ENCODE data around the gene RPS19. TPM values are rescaled to one million over a fixed set of nuclear protein-coding genes. Genes with fewer than 3 reads are reported as not detected.

RPS19 gene
- total RNA-seq, 1 experiment from 2014 or later: 3,020 TPM

- H3K9ac ChIP-seq (ENCODE audit: low read length): no peak overlapping the region
- intact Hi-C loops (cut with micrococcal nuclease): no loop called here
- no peak overlapping the region for H3K4me3 ChIP-seq (replicated peaks in 1 of 2; ENCODE audit: low read depth in 1 of 2, low read length in 2 of 2)
- ChIA-PET POLR2A (no interaction called here), CTCF (interaction anchor here (1.3 kb wide), 1 partner anchor 15 kb away, joined by 9 read pairs; no protein-coding TSS in a partner anchor), RAD21 (ENCODE audit: low non-redundant PET in 1 of 2, low total read pairs in 2 of 2, uncharacterized antibody in 2 of 2, unreplicated experiment in 2 of 2) (no interaction called here)
- no peak overlapping the region for H2AFZ ChIP-seq (ENCODE audit: low read depth, low read length, poor library complexity, severe bottlenecking)
- no peaks in the 10 kb centered on the region for H3K9me2 ChIP-seq (ENCODE audit: insufficient read depth)
- no peak overlapping the region for H3K4me2 ChIP-seq (ENCODE audit: low read length)
- TF ChIP-seq ZNF274 (IDR thresholded peaks at IDR 0.05; ENCODE audit: low read depth, low read length): no peak
- TF ChIP-seq RAD21 (IDR thresholded peaks at IDR 0.05; ENCODE audit: low read depth): no peak
- no peak for TF ChIP-seq SP1 (IDR thresholded peaks at IDR 0.05; ENCODE audit: low read depth)
- TF ChIP-seq YY1 (IDR thresholded peaks at IDR 0.05; ENCODE audit: extremely low read depth, insufficient replicate concordance, low read depth, low read length): no peak
- no peak for TF ChIP-seq CEBPB (IDR thresholded peaks at IDR 0.05; ENCODE audit: low read depth)
- no peak for TF ChIP-seq ZBTB33 (IDR thresholded peaks at IDR 0.05; ENCODE audit: extremely low read depth, insufficient replicate concordance, low read length)
- no peak for TF ChIP-seq JUND (IDR thresholded peaks at IDR 0.05)
- no peak for TF ChIP-seq SRF (IDR thresholded peaks at IDR 0.05; ENCODE audit: low read depth)
- TF ChIP-seq EGR1 (IDR thresholded peaks at IDR 0.05; ENCODE audit: low read depth): no peak
- TF ChIP-seq POLR2AphosphoS5 (IDR thresholded peaks at IDR 0.05; ENCODE audit: low read depth, low read length): no peak
- no peak for TF ChIP-seq FOSL1 (IDR thresholded peaks at IDR 0.05; ENCODE audit: low read depth)
- TF ChIP-seq MAX (IDR thresholded peaks at IDR 0.05): no peak
- TF ChIP-seq TCF7L2 (IDR thresholded peaks at IDR 0.05; ENCODE audit: borderline replicate concordance, extremely low read depth, insufficient read depth, insufficient read length): no peak
- no peaks in the 10 kb centered on the region for H3K4me1 ChIP-seq (ENCODE audit: control insufficient read depth in 1 of 2, insufficient read depth in 2 of 2, low read length in 2 of 2)
- DNase-seq (ENCODE audit: low read depth, low spot score): no peak
- H4K20me1 ChIP-seq (ENCODE audit: insufficient read depth): no peaks in the 10 kb centered on the region
- H3K79me2 ChIP-seq (ENCODE audit: insufficient read depth, low read length): no peaks in the 10 kb centered on the region
- no TSS peak for BruUV-seq (replicated peaks)
- no peak for ATAC-seq
- no peaks in the 10 kb centered on the region for H3K36me3 ChIP-seq (ENCODE audit: control insufficient read depth in 1 of 2, insufficient read depth in 2 of 2, low read length in 2 of 2)
- H3K27me3 ChIP-seq (ENCODE audit: insufficient read depth, low read length): peaks cover 39% of the 10 kb centered on the region
- H3K9me3 ChIP-seq (ENCODE audit: control insufficient read depth in 1 of 2, insufficient read depth in 1 of 2, low read depth in 1 of 2, low read length in 2 of 2): no peaks in the 10 kb centered on the region
- H3K27ac ChIP-seq (ENCODE audit: low read depth, low read length): no peak overlapping the region
Observed at GRCh38 chr19:41851456-41851855, 8.6 kb upstream of the RPS19 start.

Data from HCT116 (cell line).